Effector CD8-positive, alpha-beta T cell (primary cell): Measurements from ENCODE around the gene ADCY4.
"Not testable (repeated sequence)": the region's sequence is repeated elsewhere in the genome, so short reads cannot be mapped to it uniquely, and the experiment has no call there.

Experiments used
- DNase-seq: peaks from one replicate; lab custom pipeline; 2025; lab: John Stamatoyannopoulos, UW

The ADCY4 gene

GRCh38 chr14:24338843-24339242 lies 4.0 kb upstream of the ADCY4 start:
- DNase-seq: no peak

GRCh38 chr14:24337824-24338175 lies 2.9 kb upstream of the ADCY4 start:
- DNase-seq: no peak

- DNase-seq: no peak
These were observed 2.4 kb upstream of the ADCY4 start for GRCh38 chr14:24337144-24337823.

- DNase-seq: no peak
These were observed 745 bp upstream of the ADCY4 start for GRCh38 chr14:24335461-24336171.

- peak; percentile 70 for DNase-seq
These were observed 2.4 kb downstream of the ADCY4 start for GRCh38 chr14:24332268-24332993.

- DNase-seq: no peak
These were observed 3.1 kb downstream of the ADCY4 start for GRCh38 chr14:24331731-24332267.

- DNase-seq: no peak
These were observed 3.7 kb downstream of the ADCY4 start for GRCh38 chr14:24330973-24331674.

- no peak for DNase-seq
These were observed 5.1 kb downstream of the ADCY4 start for GRCh38 chr14:24329736-24330135.

GRCh38 chr14:24329073-24329663 lies 5.7 kb downstream of the ADCY4 start:
- no peak for DNase-seq

GRCh38 chr14:24327914-24328313 lies 7.0 kb downstream of the ADCY4 start:
- DNase-seq: not testable (repeated sequence)

GRCh38 chr14:24327303-24327702 lies 7.6 kb downstream of the ADCY4 start:
- no peak for DNase-seq

GRCh38 chr14:24325963-24326362 lies 8.9 kb downstream of the ADCY4 start:
- DNase-seq: no peak

- DNase-seq: no peak
These were observed 9.8 kb downstream of the ADCY4 start for GRCh38 chr14:24325041-24325530.

- no peak for DNase-seq
These were observed 10.8 kb downstream of the ADCY4 start for GRCh38 chr14:24324024-24324423.

- no peak for DNase-seq
These were observed 11.5 kb downstream of the ADCY4 start for GRCh38 chr14:24323341-24323740.

GRCh38 chr14:24322672-24323071 lies 12.2 kb downstream of the ADCY4 start:
- DNase-seq: no peak

- no peak for DNase-seq
These were observed 13.5 kb downstream of the ADCY4 start for GRCh38 chr14:24321212-24321975.

- DNase-seq: no peak
These were observed 17.5 kb downstream of the ADCY4 start for GRCh38 chr14:24317141-24317928.

GRCh38 chr14:24316597-24316950 lies 18.3 kb downstream of the ADCY4 start:
- no peak for DNase-seq
